ENCODE measurements around the gene SULT1A1. TPM values are rescaled to one million over a fixed set of nuclear protein-coding genes. Genes with fewer than 3 reads are reported as not detected.

The SULT1A1 gene
- total RNA-seq, 1 experiment from 2014 or later: 3.2 TPM

GRCh38 chr16:28606291-28607115 is 3.3 kb downstream of the SULT1A1 start:
- TF ChIP-seq ZNF121 (CRISPR knock-in tag; IDR thresholded peaks at IDR 0.05) (no peak), STAT6 (CRISPR knock-in tag; conservative IDR thresholded peaks at IDR 0.05; ENCODE audit: low read depth) (no peak), ZNF671 (CRISPR knock-in tag; IDR thresholded peaks at IDR 0.05) (no peak), ZNF423 (CRISPR knock-in tag; IDR thresholded peaks at IDR 0.05) (no peak), ARID4B (CRISPR knock-in tag; IDR thresholded peaks at IDR 0.05; ENCODE audit: borderline replicate concordance) (no peak)
- H3K9me3 Mint-ChIP-seq: no peaks in the 10 kb centered on the region
- H3K27ac Mint-ChIP-seq: no peak overlapping the region
- POLR2A ChIA-PET: no interaction called here
- no peaks in the 10 kb centered on the region for H3K27me3 Mint-ChIP-seq (ENCODE audit: low read depth)
- no peak for DNase-seq (ENCODE audit: low spot score)
- H3K4me3 Mint-ChIP-seq: no peak overlapping the region
- peaks cover 19% of the 10 kb centered on the region for H3K4me1 Mint-ChIP-seq
- ATAC-seq: no peak
- CTCF ChIA-PET: no interaction called here
- H3K36me3 Mint-ChIP-seq: no peaks in the 10 kb centered on the region

- H3K9me3 Mint-ChIP-seq: no peaks in the 10 kb centered on the region
- no peak overlapping the region for H3K4me3 Mint-ChIP-seq
- H3K36me3 Mint-ChIP-seq: no peaks in the 10 kb centered on the region
These were observed 5.7 kb downstream of the SULT1A1 start for GRCh38 chr16:28604186-28604565.

More at GRCh38 chr16:28604186-28604565, 5.7 kb downstream of the SULT1A1 start:
- H3K27ac Mint-ChIP-seq: no peak overlapping the region
- no peak for ATAC-seq
- TF ChIP-seq ZNF671 (CRISPR knock-in tag; IDR thresholded peaks at IDR 0.05): no peak
- TF ChIP-seq MYBL2 (CRISPR knock-in tag; IDR thresholded peaks at IDR 0.05): no peak
- TF ChIP-seq RORB (CRISPR knock-in tag; IDR thresholded peaks at IDR 0.05): no peak
- TF ChIP-seq STAT6 (CRISPR knock-in tag; conservative IDR thresholded peaks at IDR 0.05; ENCODE audit: low read depth): no peak
- TF ChIP-seq SOX15 (CRISPR knock-in tag; IDR thresholded peaks at IDR 0.05): no peak
- no peak for TF ChIP-seq FOXP1 (CRISPR knock-in tag; IDR thresholded peaks at IDR 0.05; ENCODE audit: borderline replicate concordance)
- no peak for TF ChIP-seq ZNF281 (CRISPR knock-in tag; IDR thresholded peaks at IDR 0.05)
- peaks cover 2% of the 10 kb centered on the region for H3K4me1 Mint-ChIP-seq
- DNase-seq (ENCODE audit: low spot score): no peak
- CTCF ChIA-PET: interaction anchor here (0.7 kb wide), 1 partner anchor 12 kb away, joined by 4 read pairs; no protein-coding TSS in a partner anchor
- POLR2A ChIA-PET: no interaction called here
- H3K27me3 Mint-ChIP-seq (ENCODE audit: low read depth): no peaks in the 10 kb centered on the region

Data from WTC11 (cell line).